Measurements from ENCODE around the gene TGIF2LX.
"Not testable (repeated sequence)": the region's sequence is repeated elsewhere in the genome, so short reads cannot be mapped to it uniquely, and the experiment has no call there.

The TGIF2LX gene

GRCh38 chrX:89921665-89922064, at the start of gene TGIF2LX:
Gene TGIF2LX, plus strand, starts transcription at chrX:89921908. Its CDS starts 178 bp downstream, at chrX:89922086.
- DNase-seq; H3K9me3 ChIP-seq (ENCODE audit: severe bottlenecking); H3K27me3 ChIP-seq (ENCODE audit: insufficient read depth, low read depth, severe bottlenecking); H3K4me3 ChIP-seq (ENCODE audit: low read depth, low read length); H3K36me3 ChIP-seq; H3K27ac ChIP-seq: not testable (repeated sequence)

GRCh38 chrX:89922338-89922934, 728 bp downstream of the TGIF2LX start:
- not testable (repeated sequence) for H3K27ac ChIP-seq; H3K36me3 ChIP-seq; H3K4me3 ChIP-seq (ENCODE audit: low read depth, low read length); H3K9me3 ChIP-seq (ENCODE audit: severe bottlenecking); H3K27me3 ChIP-seq (ENCODE audit: insufficient read depth, low read depth, severe bottlenecking); DNase-seq

- H3K4me3 ChIP-seq (ENCODE audit: low read depth, low read length); H3K9me3 ChIP-seq (ENCODE audit: severe bottlenecking); DNase-seq; H3K27ac ChIP-seq; H3K36me3 ChIP-seq; H3K27me3 ChIP-seq (ENCODE audit: insufficient read depth, low read depth, severe bottlenecking): not testable (repeated sequence)
Measured at GRCh38 chrX:89943077-89943476, 21.4 kb downstream of the TGIF2LX start.

GRCh38 chrX:89965588-89965987, 43.9 kb downstream of the TGIF2LX start:
- not testable (repeated sequence) for H3K36me3 ChIP-seq; H3K4me3 ChIP-seq (ENCODE audit: low read depth, low read length); H3K9me3 ChIP-seq (ENCODE audit: severe bottlenecking); DNase-seq; H3K27me3 ChIP-seq (ENCODE audit: insufficient read depth, low read depth, severe bottlenecking); H3K27ac ChIP-seq

Data from WERI-Rb-1 (cell line).